K562 (cell line): Measurements from ENCODE around the gene KRTCAP2. TPM values are rescaled to one million over a fixed set of nuclear protein-coding genes. Genes with fewer than 3 reads are reported as not detected.

Experiments used
- CEBPG ChIP-seq, 3 experiments: fragments of 200-800 bp in 1 of 3; sonication (Bioruptor generic) in 1 of 3; sonication (generic) in 1 of 3; formaldehyde crosslinking in 1 of 3; IDR thresholded peaks in 2 of 3; conservative IDR thresholded peaks in 1 of 3; 2 replicates each; pipeline versions ENCODE4 v1.6.1 to v1.8.0; 2016 to 2022; ENCODE audit warnings: missing compliant biosample characterization in 2 of 3, missing genetic modification characterization in 2 of 3, mild to moderate bottlenecking in 1 of 3, missing genetic modification reagents in 1 of 3
- CREB3L1 ChIP-seq: fragments of 450-650 bp; IDR thresholded peaks from 2 replicates; pipeline ENCODE4 v1.6.1; 2014; ENCODE audit warnings: low read depth, mild to moderate bottlenecking, moderate library complexity, borderline replicate concordance
- CTBP1 ChIP-seq: fragments of 450-650 bp; IDR thresholded peaks from 2 replicates; pipeline ENCODE4 v1.6.1; 2016; ENCODE audit warnings: borderline replicate concordance
- ELF2 ChIP-seq: fragments of 250-450 bp; sonication (Bioruptor Pico); IDR thresholded peaks from 2 replicates; pipeline ENCODE4 v1.5.0; 2021; ENCODE audit warnings: mild to moderate bottlenecking
- FOXM1 ChIP-seq, 2 experiments: fragments of 450-650 bp in 1 of 2; sonication (generic) in 1 of 2; formaldehyde crosslinking in 1 of 2; IDR thresholded peaks; 2 replicates each; pipeline versions ENCODE4 v1.6.1 to v1.9.0; 2017 to 2022; ENCODE audit warnings: low read depth in 2 of 2, mild to moderate bottlenecking in 2 of 2, missing genetic modification reagents in 1 of 2, moderate library complexity in 1 of 2
- GTF3C2 ChIP-seq: IDR thresholded peaks from 3 replicates; pipeline ENCODE4 v1.6.1; 2011; ENCODE audit warnings: borderline replicate concordance, mild to moderate bottlenecking, moderate library complexity; ENCODE audit not compliant: insufficient read length; ENCODE audit errors: extremely low read depth
- MAFF ChIP-seq: IDR thresholded peaks from 2 replicates; pipeline ENCODE4 v1.6.1; 2012; ENCODE audit warnings: low read length, improper control_type of control experiment
- NCOA4 ChIP-seq: fragments of 450-650 bp; IDR thresholded peaks from 2 replicates; pipeline ENCODE4 v1.6.1; 2018; ENCODE audit warnings: mild to moderate bottlenecking; ENCODE audit not compliant: partially characterized antibody
- POLR2B ChIP-seq: fragments of 450-650 bp; IDR thresholded peaks from 2 replicates; pipeline ENCODE4 v1.6.1; 2018; ENCODE audit warnings: low read depth; ENCODE audit not compliant: partially characterized antibody
- RERE ChIP-seq: sonication (generic); formaldehyde crosslinking; IDR thresholded peaks from 2 replicates; pipeline ENCODE4 v1.8.0; 2023; ENCODE audit warnings: missing genetic modification reagents, mild to moderate bottlenecking, borderline replicate concordance
- SMAD1 ChIP-seq: fragments of 150-350 bp; IDR thresholded peaks from 2 replicates; pipeline ENCODE4 v1.6.1; 2014; ENCODE audit warnings: low read length, low read depth; ENCODE audit not compliant: partially characterized antibody
- TAF1 ChIP-seq: IDR thresholded peaks from 2 replicates; pipeline ENCODE4 v1.6.1; 2011; ENCODE audit warnings: mild to moderate bottlenecking, low read length, moderate library complexity; ENCODE audit not compliant: insufficient read depth, control insufficient read depth, severe bottlenecking; ENCODE audit errors: extremely low read depth
- ZNF280A ChIP-seq: fragments of 450-650 bp; IDR thresholded peaks from 2 replicates; pipeline ENCODE4 v1.6.1; 2018; ENCODE audit warnings: mild to moderate bottlenecking, low read depth; ENCODE audit not compliant: partially characterized antibody
- polyA plus RNA-seq, 8 experiments: library from polyadenylated mRNA; depleted of rRNA in 4 of 8; stranded (reverse) in 5 of 8; unstranded in 3 of 8; fragments of >200 nt; fragmentation: Nextera tagmentation in 2 of 8; fragmentation: Illumina TruSeq in 1 of 8; extraction: Ambion mirVana in 2 of 8; extraction: Trizol in 1 of 8; gene quantifications; 2 replicates each; pipeline versions ENCODE4 v1.2.1 to v1.2.3, GENCODE V29; 2011 to 2014; ENCODE audit warnings: inconsistent platforms in 1 of 8, missing spikeins in 1 of 8
- total RNA-seq, 7 experiments: library from RNA; depleted of rRNA in 6 of 7; stranded (reverse); fragments of >200 nt in 6 of 7; fragmentation: Illumina TruSeq in 2 of 7; extraction: Trizol in 2 of 7; gene quantifications; 2 replicates each; pipeline versions ENCODE4 v1.2.1 to v1.2.3, GENCODE V29; 2011 to 2021; ENCODE audit warnings: low replicate concordance in 1 of 7

Gene KRTCAP2
- total and polyA plus RNA-seq, 9 of the 15 experiments (the other 6 are each of a cell fraction or from before 2014, with no cell fraction given) = 126 to 436 (median 244) TPM

- TF ChIP-seq CREB3L1 = peak; percentile 2; the same call in 1 of the 2 replicates
- peak; percentile 94 for TF ChIP-seq POLR2B
- TF ChIP-seq CEBPG (CRISPR knock-in tag; IDR thresholded peaks at IDR 0.05) = 0 out of 2 replicates have a peak, but pooled peaks have one; percentile 39
- no peak for TF ChIP-seq CEBPG (tag; conservative IDR thresholded peaks at IDR 0.05 in 1 of 2, IDR thresholded peaks at IDR 0.05 in 1 of 2)
- TF ChIP-seq TAF1 = peak; percentile 88
- TF ChIP-seq NCOA4 = no peak
- no peak for TF ChIP-seq GTF3C2
- no peak for TF ChIP-seq RERE (CRISPR knock-in tag)
- peak; percentile 90 for TF ChIP-seq CTBP1
- TF ChIP-seq ELF2 (CRISPR knock-in tag) = peak; percentile 70; the same call in 1 of the 2 replicates
- no peak for TF ChIP-seq MAFF
- peak; percentile 51 for TF ChIP-seq SMAD1
- TF ChIP-seq FOXM1 (IDR thresholded peaks at IDR 0.05; ENCODE audit: low read depth) = no peak; the same call in 1 of the 2 replicates
- TF ChIP-seq FOXM1 (CRISPR knock-in tag; IDR thresholded peaks at IDR 0.05; ENCODE audit: low read depth) = peak; percentile 24; the same call in 1 of the 2 replicates
- peak; percentile 16 for TF ChIP-seq ZNF280A
Observed at GRCh38 chr1:155172732-155173477, at the start of gene KRTCAP2 (continued).
